ENCODE measurements around the gene ST7L. TPM values are rescaled to one million over a fixed set of nuclear protein-coding genes. Genes with fewer than 3 reads are reported as not detected.

ST7L gene
- polyA plus RNA-seq, 1 donor, result 13.1 TPM

- DNase-seq (ENCODE audit: low read depth), result no peak
These were observed 102.8 kb downstream of the ST7L start for GRCh38 chr1:112516141-112516540.

GRCh38 chr1:112515311-112516009, 103.5 kb downstream of the ST7L start:
- DNase-seq (ENCODE audit: low read depth), result no peak

GRCh38 chr1:112514901-112515300, 104.0 kb downstream of the ST7L start:
- DNase-seq (ENCODE audit: low read depth), result no peak

- DNase-seq (ENCODE audit: low read depth), result no peak
These were observed 105.7 kb downstream of the ST7L start for GRCh38 chr1:112513112-112513870.

- DNase-seq (ENCODE audit: low read depth), result no peak
These were observed 107.0 kb downstream of the ST7L start for GRCh38 chr1:112511897-112512296.

GRCh38 chr1:112510340-112510739, 108.6 kb downstream of the ST7L start:
- DNase-seq (ENCODE audit: low read depth), result no peak

- no peak for DNase-seq (ENCODE audit: low read depth)
These were observed 109.2 kb downstream of the ST7L start for GRCh38 chr1:112509660-112510178.

- DNase-seq (ENCODE audit: low read depth), result no peak
These were observed 109.8 kb downstream of the ST7L start for GRCh38 chr1:112509005-112509659.

GRCh38 chr1:112508278-112509004, 110.5 kb downstream of the ST7L start, which contains the start of gene WNT2B:
Gene WNT2B, plus strand, starts transcription at chr1:112508965. Its CDS starts 298 bp downstream, at chr1:112509263.
- no peak for DNase-seq (ENCODE audit: low read depth)

GRCh38 chr1:112507921-112508277, 111.0 kb downstream of the ST7L start:
- no peak for DNase-seq (ENCODE audit: low read depth)

- no peak for DNase-seq (ENCODE audit: low read depth)
These were observed 111.6 kb downstream of the ST7L start for GRCh38 chr1:112507336-112507735.

- DNase-seq (ENCODE audit: low read depth), result no peak
These were observed 112.2 kb downstream of the ST7L start for GRCh38 chr1:112506731-112507130.

- DNase-seq (ENCODE audit: low read depth), result no peak
These were observed 112.6 kb downstream of the ST7L start for GRCh38 chr1:112506306-112506705.

GRCh38 chr1:112505878-112506277, 113.1 kb downstream of the ST7L start:
- DNase-seq (ENCODE audit: low read depth), result no peak

- no peak for DNase-seq (ENCODE audit: low read depth)
These were observed 113.5 kb downstream of the ST7L start for GRCh38 chr1:112505400-112505785.

GRCh38 chr1:112504661-112505399, 114.1 kb downstream of the ST7L start:
- DNase-seq (ENCODE audit: low read depth), result no peak

- DNase-seq (ENCODE audit: low read depth), result no peak
These were observed 114.8 kb downstream of the ST7L start for GRCh38 chr1:112504001-112504660.

- no peak for DNase-seq (ENCODE audit: low read depth)
These were observed 116.1 kb downstream of the ST7L start for GRCh38 chr1:112502826-112503225.

GRCh38 chr1:112501810-112502641, 116.9 kb downstream of the ST7L start:
- DNase-seq (ENCODE audit: low read depth), result no peak

GRCh38 chr1:112496290-112496689, 122.7 kb downstream of the ST7L start:
- DNase-seq (ENCODE audit: low read depth), result no peak
